Suprapubic skin (tissue), 3 donors: ENCODE results near the gene TMEM60.
"Not testable (repeated sequence)": the region's sequence is repeated elsewhere in the genome, so short reads cannot be mapped to it uniquely, and the experiment has no call there.

Source experiments
- POLR2A ChIP-seq, 2 donors: fragments of 450-650 bp; IDR thresholded peaks; one replicate each; pipeline ENCODE4 v1.6.1; 2017; ENCODE audit warnings: antibody characterized with exemption in 2 of 2, mild to moderate bottlenecking in 2 of 2, moderate library complexity in 2 of 2
- TF ChIP-seq, protein P1 (sequence below), 2 donors: fragments of 200-600 bp in 1 of 2; fragments of 450-650 bp in 1 of 2; sonication (generic) in 1 of 2; IDR thresholded peaks; one replicate each; pipeline ENCODE4 v1.5.1; 2016 to 2019; ENCODE audit warnings: antibody characterized with exemption in 2 of 2, mild to moderate bottlenecking in 1 of 2, moderate library complexity in 1 of 2

GRCh38 chr7:77836425-77836824 lies 38.2 kb upstream of the TMEM60 start:
- TF ChIP-seq POLR2A (IDR thresholded peaks at IDR 0.05), result not testable (repeated sequence)
- TF ChIP-seq, protein P1, sequence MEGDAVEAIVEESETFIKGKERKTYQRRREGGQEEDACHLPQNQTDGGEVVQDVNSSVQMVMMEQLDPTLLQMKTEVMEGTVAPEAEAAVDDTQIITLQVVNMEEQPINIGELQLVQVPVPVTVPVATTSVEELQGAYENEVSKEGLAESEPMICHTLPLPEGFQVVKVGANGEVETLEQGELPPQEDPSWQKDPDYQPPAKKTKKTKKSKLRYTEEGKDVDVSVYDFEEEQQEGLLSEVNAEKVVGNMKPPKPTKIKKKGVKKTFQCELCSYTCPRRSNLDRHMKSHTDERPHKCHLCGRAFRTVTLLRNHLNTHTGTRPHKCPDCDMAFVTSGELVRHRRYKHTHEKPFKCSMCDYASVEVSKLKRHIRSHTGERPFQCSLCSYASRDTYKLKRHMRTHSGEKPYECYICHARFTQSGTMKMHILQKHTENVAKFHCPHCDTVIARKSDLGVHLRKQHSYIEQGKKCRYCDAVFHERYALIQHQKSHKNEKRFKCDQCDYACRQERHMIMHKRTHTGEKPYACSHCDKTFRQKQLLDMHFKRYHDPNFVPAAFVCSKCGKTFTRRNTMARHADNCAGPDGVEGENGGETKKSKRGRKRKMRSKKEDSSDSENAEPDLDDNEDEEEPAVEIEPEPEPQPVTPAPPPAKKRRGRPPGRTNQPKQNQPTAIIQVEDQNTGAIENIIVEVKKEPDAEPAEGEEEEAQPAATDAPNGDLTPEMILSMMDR (IDR thresholded peaks at IDR 0.05), result not testable (repeated sequence)
